GM18858 (cell line): ENCODE data around the gene WNK4.
"Not testable (repeated sequence)": the region's sequence is repeated elsewhere in the genome, so short reads cannot be mapped to it uniquely, and the experiment has no call there.

Source experiments
- ATAC-seq: cut with Tn5 transposase; IDR thresholded peaks from one replicate; pipeline ENCODE4 v1.9.1; 2021; ENCODE audit not compliant: unreplicated experiment

WNK4 gene

GRCh38 chr17:42769964-42770363 is 10.4 kb upstream of the WNK4 start:
- ATAC-seq: not testable (repeated sequence)

GRCh38 chr17:42772945-42773289 is 7.5 kb upstream of the WNK4 start:
- no peak for ATAC-seq

- no peak for ATAC-seq
Measured at GRCh38 chr17:42773290-42774035, 6.9 kb upstream of the WNK4 start, which contains the start of gene VPS25. VPS25 (plus strand) TSS chr17:42773449; CDS start chr17:42773476, 27 bp downstream.

- no peak for ATAC-seq
Measured at GRCh38 chr17:42774066-42774745, 6.2 kb upstream of the WNK4 start.

GRCh38 chr17:42775534-42776098 is 4.8 kb upstream of the WNK4 start:
- no peak for ATAC-seq

GRCh38 chr17:42778570-42778969 is 1.8 kb upstream of the WNK4 start:
- no peak for ATAC-seq

GRCh38 chr17:42779304-42779935 is 990 bp upstream of the WNK4 start:
- no peak for ATAC-seq

- no peak for ATAC-seq
Measured at GRCh38 chr17:42780851-42781638, 635 bp downstream of the WNK4 start.

- no peak for ATAC-seq
Measured at GRCh38 chr17:42781639-42782165, 1.3 kb downstream of the WNK4 start.

GRCh38 chr17:42782166-42783061 is 2.0 kb downstream of the WNK4 start:
- no peak for ATAC-seq

GRCh38 chr17:42783062-42783790 is 2.8 kb downstream of the WNK4 start:
- ATAC-seq: no peak

- ATAC-seq: no peak
Measured at GRCh38 chr17:42783791-42784138, 3.4 kb downstream of the WNK4 start.

GRCh38 chr17:42784409-42784808 is 4.0 kb downstream of the WNK4 start:
- ATAC-seq: no peak

- ATAC-seq: no peak
Measured at GRCh38 chr17:42784811-42785592, 4.6 kb downstream of the WNK4 start.

- ATAC-seq: no peak
Measured at GRCh38 chr17:42787266-42787665, 6.9 kb downstream of the WNK4 start.

- ATAC-seq: no peak
Measured at GRCh38 chr17:42791948-42792347, 11.5 kb downstream of the WNK4 start.

- ATAC-seq: no peak
Measured at GRCh38 chr17:42792545-42792944, 12.1 kb downstream of the WNK4 start.

- no peak for ATAC-seq
Measured at GRCh38 chr17:42795061-42795460, 14.7 kb downstream of the WNK4 start.
